GM21423 (cell line): ENCODE measurements around the gene SARS1.

Experiments
- ATAC-seq: cut with Tn5 transposase; IDR thresholded peaks from one replicate; pipeline ENCODE4 v1.9.1; 2021; ENCODE audit warnings: mild to moderate bottlenecking, moderate library complexity; ENCODE audit not compliant: unreplicated experiment

Gene SARS1

DNA sequence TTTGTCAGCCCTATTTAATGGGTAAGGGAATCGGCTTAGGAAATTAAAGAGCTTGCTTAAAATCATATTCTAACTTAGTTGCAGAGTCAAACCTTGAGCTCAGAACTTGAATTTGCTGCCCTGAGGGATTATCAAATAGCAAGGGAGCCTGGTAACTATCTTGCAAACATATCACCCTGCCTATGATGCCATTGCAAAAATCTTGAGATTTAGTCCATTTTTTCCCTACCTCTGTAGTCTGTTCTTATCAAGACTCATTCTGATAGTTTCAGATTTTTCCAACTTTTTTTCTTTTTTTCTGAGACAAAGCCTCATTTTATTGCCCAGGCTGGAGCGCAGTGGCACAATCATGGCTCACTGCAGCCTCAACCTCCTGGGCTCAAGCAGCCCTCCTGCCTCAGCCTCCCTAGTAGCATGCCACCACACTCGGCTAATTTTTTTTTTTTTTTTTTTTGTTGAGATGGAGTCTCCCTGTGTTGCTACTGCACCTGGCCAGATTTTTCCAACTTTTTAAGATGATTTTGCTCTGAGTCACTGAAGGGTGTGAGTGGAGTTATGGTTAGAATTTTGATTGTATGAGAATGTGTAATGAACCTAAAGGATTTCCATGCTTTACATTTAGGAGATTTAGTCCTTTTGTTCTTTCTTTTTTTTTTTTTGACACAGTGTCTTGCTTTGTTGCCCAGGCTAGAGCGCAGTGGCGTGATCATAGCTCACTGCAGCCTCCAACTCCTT lies 12.2 kb downstream of the SARS1 start:
- ATAC-seq = no peak

DNA sequence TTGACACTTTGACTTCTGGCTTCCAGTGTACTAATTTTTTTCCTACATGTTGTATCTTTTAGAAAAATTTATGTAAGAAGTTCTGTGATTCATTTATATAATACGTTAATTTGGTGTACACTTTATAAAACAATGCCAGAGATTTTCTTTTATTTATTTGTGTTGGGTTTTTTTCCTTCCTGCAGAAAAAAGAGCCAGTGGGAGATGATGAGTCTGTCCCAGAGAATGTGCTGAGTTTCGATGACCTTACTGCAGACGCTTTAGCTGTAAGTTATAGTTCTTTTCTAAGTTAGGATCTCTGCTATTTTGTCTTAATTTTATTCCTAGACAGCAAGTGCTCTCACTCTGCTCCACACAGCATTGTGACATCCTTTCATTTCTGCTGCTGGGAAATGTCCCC lies 14.4 kb downstream of the SARS1 start:
- no peak for ATAC-seq

DNA sequence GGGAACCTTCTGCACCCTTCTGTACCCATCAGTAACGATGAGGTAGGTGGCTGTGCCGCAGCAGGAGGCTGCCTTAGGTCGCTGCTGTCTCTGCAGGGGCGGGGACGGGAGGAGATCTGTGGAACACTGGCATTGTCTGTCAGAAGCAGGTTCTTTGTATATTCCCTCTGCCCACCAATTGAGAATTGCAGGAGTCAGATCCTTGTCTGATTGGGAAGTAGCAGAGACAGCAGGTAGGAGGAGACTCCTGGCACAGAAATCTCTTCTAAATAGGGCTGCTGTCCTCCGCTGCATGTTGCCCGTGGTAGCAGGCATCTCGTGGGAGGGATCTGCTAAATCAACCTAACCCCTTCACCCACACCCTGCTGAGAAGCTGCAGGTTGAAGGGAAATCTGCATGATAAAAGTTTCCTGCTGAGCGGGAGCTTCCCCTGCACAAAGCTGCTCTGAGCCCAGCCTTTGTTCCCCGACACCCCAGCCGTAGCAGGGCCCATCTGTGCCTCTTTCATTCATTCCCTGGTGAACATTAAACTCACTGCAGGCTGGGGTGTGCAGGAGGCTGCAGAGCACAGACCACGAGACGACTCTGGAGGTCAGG lies 15.9 kb downstream of the SARS1 start:
- no peak for ATAC-seq

DNA sequence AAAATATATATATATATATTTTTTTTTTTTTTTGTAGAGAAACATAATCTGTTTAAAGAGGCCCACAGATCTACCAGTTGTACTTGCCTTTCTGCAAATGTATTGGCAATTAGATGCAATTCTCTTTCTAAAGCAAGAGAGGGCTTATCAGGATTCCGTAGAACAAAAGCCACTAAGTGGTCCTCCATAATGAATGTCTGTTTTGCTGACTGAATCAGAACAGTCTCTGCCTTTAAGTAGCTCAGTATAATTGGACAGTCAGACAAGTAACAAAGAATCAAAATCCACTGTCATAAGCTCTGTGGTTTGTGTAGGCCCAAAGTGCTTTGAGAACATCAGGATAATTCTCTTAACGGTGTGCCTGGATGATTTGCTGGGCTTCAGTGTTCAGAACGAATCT lies 17.3 kb downstream of the SARS1 start:
- no peak for ATAC-seq

DNA sequence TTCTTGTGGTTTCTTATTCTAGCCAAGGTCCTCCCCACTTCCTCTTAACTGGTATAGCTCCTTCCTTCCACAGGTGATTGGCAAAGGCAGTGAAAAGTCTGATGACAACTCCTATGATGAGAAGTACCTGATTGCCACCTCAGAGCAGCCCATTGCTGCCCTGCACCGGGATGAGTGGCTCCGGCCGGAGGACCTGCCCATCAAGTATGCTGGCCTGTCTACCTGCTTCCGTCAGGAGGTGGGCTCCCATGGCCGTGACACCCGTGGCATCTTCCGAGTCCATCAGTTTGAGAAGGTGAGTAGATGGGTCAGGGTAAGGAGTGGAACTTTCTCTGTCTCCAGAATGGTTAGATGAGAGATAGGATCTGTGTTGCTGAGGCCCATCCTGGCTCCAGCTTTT lies 21.4 kb downstream of the SARS1 start:
- no peak for ATAC-seq

DNA sequence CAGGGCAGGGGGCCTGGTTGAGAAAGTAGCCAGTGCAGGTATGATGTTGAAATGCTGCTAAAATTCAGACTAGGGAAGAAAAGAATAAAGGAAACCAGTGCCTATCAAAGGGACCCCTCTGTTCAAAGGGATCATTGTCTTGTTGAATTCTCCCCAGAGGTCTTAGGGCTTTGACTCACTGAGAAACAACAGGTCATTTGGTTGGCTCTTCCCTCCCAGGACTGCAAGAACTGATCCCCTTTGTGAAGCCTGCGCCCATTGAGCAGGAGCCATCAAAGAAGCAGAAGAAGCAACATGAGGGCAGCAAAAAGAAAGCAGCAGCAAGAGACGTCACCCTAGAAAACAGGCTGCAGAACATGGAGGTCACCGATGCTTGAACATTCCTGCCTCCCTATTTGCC lies 23.8 kb downstream of the SARS1 start:
- no peak for ATAC-seq

DNA sequence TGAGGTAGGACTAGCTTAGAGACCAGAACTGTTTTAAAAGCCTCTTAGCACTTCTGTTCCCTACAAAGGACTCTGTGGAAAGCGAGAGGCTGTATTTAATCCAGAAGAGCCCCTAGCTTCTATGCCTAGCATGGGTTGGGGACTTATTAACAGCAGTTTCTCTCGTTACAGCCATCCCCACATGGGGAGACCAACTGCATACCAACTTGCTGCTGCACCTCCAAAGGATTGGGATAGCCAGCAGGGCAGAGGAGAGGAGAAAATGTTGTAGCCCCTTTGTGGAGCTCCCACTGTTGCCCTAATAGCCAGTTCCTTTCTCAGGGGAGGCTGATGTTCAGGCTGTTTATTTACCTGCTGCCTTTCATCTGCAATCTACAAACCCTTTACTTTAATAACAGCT lies 24.7 kb downstream of the SARS1 start:
- no peak for ATAC-seq

DNA sequence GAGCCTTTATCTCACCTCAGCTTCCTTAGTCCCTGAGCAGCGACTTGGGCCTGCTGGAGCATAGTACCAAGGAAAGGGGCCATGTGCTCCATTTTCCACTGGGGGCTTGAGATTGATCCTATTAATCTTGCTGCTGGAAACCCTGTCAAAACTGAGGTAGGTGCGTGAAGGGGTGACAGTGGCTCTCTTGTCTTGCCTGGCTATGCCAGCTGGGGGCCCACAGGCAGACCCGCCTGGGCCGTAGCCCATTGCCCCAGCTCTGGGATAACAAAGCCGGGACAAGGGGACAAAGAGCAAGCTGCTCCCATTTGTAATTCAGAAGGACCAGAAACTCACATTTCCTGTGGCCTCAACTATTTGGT lies 25.3 kb downstream of the SARS1 start:
- no peak for ATAC-seq

DNA sequence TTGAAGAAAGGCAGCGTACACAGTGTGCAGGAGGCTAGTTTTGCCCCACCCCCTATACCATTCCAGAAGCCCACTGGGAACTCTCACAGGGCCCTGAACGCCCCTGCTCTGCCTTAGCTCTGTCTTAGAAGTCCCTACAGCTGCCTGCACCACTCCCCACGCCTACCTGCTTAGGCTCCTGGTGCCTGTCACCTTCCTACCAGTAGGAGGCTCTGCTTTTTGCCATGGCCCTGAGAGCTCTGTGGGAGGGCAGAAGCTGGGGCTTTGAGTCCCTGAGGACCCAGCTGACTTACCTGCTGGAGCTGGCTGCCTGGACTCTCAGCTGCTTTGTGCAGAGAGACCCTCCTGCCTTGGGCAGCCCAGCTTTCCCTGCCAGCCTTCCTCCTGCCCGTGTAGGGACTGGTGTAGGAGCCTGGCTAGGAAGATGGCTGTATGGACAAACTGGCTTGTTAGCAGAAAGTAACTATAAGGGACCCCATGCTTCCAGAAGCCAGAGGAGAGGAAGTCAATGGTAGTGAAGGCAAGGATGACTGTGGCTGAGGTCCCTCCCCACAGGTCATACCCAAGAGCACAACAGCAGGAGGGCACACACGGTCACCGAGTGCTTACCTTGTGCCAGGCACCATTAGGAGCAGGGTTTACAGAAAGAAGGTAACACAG lies 25.8 kb downstream of the SARS1 start:
- ATAC-seq = peak; percentile 62

DNA sequence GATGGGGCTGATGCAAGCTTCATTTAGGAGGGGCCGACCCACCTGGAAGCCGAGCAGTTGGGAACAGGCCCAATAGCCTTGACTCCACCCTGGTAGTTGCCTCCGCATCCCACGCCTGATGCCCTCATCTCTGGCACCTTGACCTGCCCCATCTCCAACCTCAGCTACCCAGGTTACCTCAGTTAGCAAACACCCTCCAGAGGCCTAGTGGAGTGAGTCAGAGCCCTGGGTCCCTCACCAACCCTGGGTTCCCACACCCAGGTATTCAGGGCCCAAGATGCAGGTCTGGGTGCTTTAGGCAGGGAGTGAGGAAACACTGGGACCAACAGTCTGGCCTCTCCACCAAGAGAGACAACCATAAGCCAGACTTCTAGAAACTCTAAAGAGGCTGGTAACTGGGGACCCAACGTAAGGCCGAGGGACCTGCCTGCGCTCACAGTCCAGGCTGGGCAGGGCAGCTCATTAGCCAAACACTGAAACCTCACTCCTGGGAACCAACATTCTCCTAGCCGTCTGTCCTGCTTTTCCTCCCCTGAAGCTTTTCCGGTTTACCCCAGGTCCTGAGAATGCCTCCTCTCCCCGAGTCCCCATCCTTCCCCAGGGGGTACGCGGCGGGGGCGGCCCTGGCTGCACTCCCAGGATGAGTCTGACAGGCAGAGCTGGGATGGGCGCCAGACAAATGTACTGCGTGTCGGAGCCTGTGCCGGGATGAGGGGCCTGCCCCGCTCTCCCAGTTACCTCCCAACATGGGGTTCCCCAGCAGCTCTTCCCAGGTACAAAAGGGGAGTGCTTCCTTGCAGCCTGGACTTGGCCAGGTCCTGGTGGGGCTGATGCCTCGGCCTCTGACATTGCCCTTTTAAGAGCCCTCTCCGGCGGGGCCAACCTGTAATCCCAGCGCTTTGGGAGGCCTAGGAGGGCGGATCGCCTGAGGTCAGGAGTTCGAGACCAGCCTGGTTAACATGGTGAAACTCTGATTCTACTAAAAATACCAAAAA lies 26.7 kb downstream of the SARS1 start:
- no peak for ATAC-seq

DNA sequence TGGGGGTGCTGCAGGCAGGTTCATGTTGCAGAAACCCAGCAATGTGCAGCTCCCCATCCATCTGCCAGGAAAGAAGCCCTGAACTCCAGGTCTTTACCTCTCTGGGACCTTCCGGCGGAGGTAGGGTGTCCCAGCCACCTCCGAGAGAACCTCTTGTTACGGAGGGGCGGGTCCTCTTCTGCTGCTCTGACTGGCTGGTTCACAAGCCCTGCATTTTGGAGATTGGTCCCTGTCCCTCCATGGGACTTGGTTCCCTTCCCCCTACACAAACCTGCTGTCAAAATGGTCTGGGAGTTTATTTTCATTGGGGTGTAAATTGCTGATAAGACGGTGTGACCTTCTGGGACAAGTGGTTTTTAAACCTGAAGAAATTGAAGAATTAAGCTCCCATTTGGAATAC lies 27.6 kb downstream of the SARS1 start:
- ATAC-seq = no peak

DNA sequence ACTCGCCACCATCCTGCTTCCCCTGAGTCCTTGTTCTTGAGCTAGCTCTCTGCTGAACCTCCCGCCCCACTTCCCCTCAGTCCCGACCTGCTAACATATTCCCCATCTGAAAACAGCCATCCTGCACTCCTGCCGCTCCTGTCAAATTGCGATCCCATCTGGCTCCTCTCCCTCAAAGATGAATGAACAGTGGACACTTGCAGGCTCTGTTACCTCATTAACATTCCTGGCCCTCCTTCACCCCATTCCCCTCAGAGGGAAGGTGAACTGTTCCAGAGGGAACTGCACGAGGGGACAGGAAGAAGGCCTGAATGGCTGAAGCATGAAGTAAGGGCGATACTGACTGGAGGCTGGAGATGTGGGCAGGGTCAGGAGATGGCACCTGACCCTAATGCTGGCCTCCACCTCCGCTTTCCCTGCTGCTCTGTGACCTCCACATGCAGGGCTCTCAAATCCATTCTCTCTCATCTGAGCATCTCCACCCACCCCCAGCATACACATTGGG lies 28.2 kb downstream of the SARS1 start:
- ATAC-seq = no peak

DNA sequence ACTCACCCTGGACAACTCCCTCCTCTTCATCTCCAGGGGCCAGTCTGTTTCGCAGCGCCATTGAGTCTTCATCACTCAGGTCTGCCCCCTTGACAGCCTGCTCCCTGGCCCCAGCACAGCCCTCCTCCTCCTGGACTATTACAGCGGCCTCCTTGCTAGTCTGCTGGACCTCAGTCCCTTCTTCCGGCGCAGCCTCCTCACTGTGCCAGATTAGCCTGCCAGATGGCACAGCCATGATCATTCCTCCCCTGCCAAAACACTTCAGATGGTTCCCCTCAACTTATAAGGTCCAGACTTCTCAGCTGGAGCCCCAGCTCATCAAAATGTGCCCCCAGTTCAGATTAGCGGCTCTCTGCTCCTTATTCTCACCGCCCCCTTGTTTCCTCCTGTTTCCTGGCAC lies 28.7 kb downstream of the SARS1 start:
- ATAC-seq = no peak

DNA sequence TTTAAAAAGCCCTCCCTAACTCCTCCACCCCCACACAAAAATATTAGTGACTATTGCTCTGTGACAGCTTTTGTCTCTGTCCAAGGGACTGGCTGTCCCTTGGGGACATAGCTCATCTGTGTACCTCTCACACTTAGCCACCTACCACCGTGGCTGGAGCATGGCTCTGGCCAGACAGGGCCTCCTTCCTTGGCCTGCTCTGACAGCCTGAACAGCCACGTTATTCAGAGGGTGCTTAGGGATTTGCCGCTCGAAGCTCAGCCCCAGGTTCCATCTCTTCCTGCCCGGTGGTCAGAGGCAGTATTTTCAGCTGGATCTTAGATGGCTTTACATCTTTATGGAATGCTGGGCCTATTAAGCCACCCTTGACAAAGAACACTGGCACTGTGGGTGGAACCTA lies 29.5 kb downstream of the SARS1 start:
- no peak for ATAC-seq

DNA sequence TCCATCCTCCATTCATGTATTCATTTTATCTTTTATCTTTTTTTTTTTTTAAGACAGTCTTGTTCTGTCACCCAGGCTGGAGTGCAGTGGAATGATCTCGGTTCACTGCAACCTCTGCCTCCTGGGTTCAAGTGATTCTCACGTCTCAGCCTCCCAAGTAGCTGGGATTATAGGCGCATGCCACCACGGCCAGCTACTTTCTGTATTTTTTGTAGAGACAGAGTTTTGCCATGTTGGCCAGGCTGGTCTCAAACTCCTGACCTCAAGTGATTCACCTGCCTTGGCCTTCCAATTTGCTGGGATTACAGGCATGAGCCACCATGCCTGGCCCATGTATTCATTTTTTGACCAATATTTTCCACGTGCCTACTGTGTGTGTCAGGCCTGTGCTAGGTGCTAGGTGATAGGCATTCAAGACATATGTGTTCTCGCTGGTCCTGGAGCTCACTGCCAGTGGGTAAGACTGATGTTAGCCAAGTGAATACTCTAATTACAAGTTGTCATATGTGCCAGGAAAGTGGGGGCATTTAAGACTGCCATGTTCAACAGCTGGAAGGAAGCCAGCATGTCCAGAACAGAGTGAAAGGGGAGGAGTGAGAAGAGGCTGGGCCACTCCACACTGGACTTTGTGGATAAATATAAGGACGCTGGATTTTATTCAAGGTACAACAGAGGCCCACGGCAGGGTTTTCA lies 30.3 kb downstream of the SARS1 start:
- no peak for ATAC-seq

DNA sequence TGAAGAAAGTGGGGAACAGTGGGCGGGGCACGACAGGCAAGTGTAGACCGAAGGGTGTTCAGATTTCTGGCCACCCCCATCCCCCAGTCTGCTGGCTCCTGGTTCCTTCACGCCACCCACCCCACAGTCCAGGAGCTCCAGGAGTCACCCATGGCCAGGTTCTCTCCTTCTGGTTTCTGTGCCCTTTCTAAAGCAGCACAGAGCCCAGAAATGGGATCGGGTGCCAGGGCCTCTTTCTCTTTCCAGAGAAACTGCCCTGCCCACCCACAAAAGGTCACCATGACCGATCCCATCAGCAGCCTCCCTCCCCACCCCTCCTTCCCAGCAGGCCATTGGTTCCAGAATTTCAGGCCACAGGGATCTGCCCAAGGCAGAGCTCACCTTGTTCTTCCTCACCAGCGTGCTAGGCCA lies 32.4 kb downstream of the SARS1 start:
- ATAC-seq = no peak

DNA sequence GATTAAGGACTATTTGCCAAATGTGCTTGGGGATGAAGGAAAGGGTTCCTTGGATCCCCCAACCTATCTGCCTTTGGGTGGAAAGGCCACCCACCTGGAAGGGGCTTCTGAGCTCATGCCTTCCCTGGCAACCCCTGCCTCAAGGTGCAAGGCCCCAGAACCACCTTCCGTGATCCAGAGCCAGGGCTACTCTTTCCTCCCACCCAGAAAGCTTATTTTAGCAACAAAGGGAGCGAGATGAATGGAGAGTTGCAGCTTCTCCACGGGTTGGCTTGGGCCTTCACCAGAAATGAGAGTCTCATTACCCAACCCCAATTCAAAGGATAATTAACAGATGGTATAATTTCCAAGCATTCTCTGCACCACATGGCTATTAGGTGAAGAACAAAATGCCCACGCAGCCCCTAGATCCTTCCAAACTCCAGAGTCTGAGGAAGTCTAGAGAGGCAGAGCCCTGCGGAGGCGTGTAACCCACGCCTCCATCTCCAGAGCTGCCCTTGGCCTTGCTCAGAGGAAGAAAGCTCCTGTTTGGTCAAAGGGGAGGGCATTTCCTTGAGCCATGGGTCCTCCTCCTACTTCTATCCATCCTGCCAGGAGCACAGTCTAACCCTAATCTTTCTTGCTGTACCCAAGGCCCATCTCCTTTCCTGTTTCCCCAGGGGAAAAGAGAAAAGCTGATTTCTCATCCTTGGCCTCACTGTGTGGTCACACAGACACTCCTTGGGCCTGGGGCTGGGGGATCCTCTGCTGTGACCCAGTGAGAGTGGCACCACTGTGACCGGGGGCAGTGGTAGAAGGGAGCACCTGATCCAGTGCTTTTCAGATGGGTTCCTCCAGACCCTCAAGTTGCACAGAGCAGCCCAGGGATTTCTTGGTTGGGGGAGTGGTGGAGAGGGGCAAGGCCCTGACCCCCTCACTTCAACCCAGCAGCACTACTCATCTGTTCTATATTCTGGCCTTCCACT lies 34.0 kb downstream of the SARS1 start:
- no peak for ATAC-seq

DNA sequence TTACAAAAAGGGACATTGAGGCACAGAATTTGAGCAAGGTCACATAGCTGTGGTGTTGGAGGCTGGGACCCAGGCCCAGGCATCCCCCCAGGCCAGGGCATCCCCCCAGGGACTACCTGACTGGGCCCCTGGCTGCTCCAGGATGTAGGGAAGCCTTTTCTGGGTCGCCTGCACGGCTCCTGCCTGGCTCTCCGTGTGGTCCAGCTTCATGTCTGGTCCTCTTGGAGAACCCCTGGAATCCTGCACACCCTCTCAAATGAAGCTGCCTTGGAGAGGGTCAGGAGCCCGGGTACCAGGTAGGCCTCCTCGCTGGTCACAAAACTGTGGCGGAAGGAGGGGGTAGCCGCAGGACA lies 34.7 kb downstream of the SARS1 start:
- no peak for ATAC-seq
